Thyroid gland (tissue), 4 donors: ENCODE data around the gene KANSL3.

ENCODE experiments used
- POLR2A ChIP-seq, 2 donors: fragments of 450-650 bp; IDR thresholded peaks; one replicate each; pipeline ENCODE4 v1.6.1; 2017; ENCODE audit warnings: antibody characterized with exemption in 2 of 2, mild to moderate bottlenecking in 2 of 2, moderate library complexity in 1 of 2
- TF ChIP-seq, protein P1 (sequence below), 6 experiments: fragments of 200-600 bp in 3 of 6; fragments of 450-650 bp in 3 of 6; sonication (generic) in 3 of 6; IDR thresholded peaks; one replicate each; pipeline ENCODE4 v1.5.1; 2016 to 2019; ENCODE audit warnings: antibody characterized with exemption in 6 of 6, mild to moderate bottlenecking in 2 of 6, inconsistent platforms in 1 of 6, moderate library complexity in 1 of 6

DNA sequence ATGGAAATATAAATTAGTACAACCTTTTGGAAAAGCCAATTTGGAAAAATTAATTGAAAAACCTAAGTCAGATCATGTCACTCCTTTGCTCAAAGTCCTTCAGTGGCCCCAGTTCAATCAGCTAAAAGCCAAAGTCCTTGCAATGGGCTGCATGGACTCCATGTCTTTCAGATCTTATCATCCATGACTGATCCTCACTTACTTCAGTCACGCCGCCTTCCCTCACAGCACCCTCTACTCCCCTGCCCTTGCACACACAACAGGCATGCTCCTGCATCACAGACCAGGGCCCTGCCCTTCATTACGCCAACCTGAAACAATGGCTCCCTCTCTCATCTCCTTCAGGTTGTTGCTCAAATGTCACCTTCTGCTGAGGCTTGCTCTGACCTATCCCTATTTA is 15.6 kb downstream of the KANSL3 start:
- TF ChIP-seq, protein P1, sequence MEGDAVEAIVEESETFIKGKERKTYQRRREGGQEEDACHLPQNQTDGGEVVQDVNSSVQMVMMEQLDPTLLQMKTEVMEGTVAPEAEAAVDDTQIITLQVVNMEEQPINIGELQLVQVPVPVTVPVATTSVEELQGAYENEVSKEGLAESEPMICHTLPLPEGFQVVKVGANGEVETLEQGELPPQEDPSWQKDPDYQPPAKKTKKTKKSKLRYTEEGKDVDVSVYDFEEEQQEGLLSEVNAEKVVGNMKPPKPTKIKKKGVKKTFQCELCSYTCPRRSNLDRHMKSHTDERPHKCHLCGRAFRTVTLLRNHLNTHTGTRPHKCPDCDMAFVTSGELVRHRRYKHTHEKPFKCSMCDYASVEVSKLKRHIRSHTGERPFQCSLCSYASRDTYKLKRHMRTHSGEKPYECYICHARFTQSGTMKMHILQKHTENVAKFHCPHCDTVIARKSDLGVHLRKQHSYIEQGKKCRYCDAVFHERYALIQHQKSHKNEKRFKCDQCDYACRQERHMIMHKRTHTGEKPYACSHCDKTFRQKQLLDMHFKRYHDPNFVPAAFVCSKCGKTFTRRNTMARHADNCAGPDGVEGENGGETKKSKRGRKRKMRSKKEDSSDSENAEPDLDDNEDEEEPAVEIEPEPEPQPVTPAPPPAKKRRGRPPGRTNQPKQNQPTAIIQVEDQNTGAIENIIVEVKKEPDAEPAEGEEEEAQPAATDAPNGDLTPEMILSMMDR (IDR thresholded peaks at IDR 0.05): no peak
- TF ChIP-seq POLR2A (IDR thresholded peaks at IDR 0.05): no peak
